HepG2 (cell line): Measurements from ENCODE around the gene MTCL1.

Source experiments
- CTCF ChIP-seq: sonication (generic); formaldehyde crosslinking; IDR thresholded peaks from 2 replicates; pipeline ENCODE4 v1.5.0; 2020; ENCODE audit warnings: mild to moderate bottlenecking, missing genetic modification reagents, moderate library complexity
- EP300 ChIP-seq, 3 experiments: sonication (generic) in 1 of 3; formaldehyde crosslinking in 1 of 3; IDR thresholded peaks; 2 replicates each; pipeline versions ENCODE4 v1.5.1 to v1.6.1; 2011 to 2020; ENCODE audit warnings: low read depth in 2 of 3, low read length in 2 of 3, borderline replicate concordance in 1 of 3, improper control_type of control experiment in 1 of 3, mild to moderate bottlenecking in 1 of 3, missing genetic modification reagents in 1 of 3, moderate library complexity in 1 of 3
- FOXK2 ChIP-seq: fragments of 450-650 bp; IDR thresholded peaks from 2 replicates; pipeline ENCODE4 v1.6.1; 2016
- HNRNPH1 ChIP-seq: fragments of 200-400 bp; formaldehyde crosslinking; optimal IDR thresholded peaks from 2 replicates; pipeline ENCODE3; 2017; ENCODE audit warnings: mild to moderate bottlenecking, low read depth, low read length
- JUND ChIP-seq: sonication (generic); formaldehyde crosslinking; IDR thresholded peaks from 2 replicates; pipeline ENCODE4 v1.8.0; 2022; ENCODE audit warnings: mild to moderate bottlenecking, missing genetic modification reagents
- RFXANK ChIP-seq: IDR thresholded peaks from 2 replicates; pipeline ENCODE4 v1.6.1; 2016
- SALL1 ChIP-seq: sonication (generic); formaldehyde crosslinking; IDR thresholded peaks from 2 replicates; pipeline ENCODE4 v1.8.0; 2022; ENCODE audit warnings: mild to moderate bottlenecking, missing genetic modification reagents
- SMC3 ChIP-seq: IDR thresholded peaks from 2 replicates; pipeline ENCODE4 v1.6.1; 2011; ENCODE audit warnings: low read length, improper control_type of control experiment
- ZNF224 ChIP-seq: sonication (generic); formaldehyde crosslinking; IDR thresholded peaks from 2 replicates; pipeline ENCODE4 v1.5.0; 2020; ENCODE audit warnings: mild to moderate bottlenecking, missing genetic modification reagents
- ZNF232 ChIP-seq: sonication (generic); formaldehyde crosslinking; IDR thresholded peaks from 2 replicates; pipeline ENCODE4 v1.4.0; 2020; ENCODE audit warnings: missing genetic modification reagents, borderline replicate concordance
- TF ChIP-seq, protein P1 (sequence below): sonication (generic); formaldehyde crosslinking; IDR thresholded peaks from 2 replicates; pipeline ENCODE4 v1.8.1; 2023; ENCODE audit warnings: missing genetic modification reagents, inconsistent platforms, borderline replicate concordance
- TF ChIP-seq, protein P2 (sequence below), 2 experiments: sonication (generic) in 1 of 2; formaldehyde crosslinking in 1 of 2; IDR thresholded peaks; 2 replicates each; pipeline versions ENCODE4 v1.4.0 to v1.6.1; 2018 to 2020; ENCODE audit warnings: missing genetic modification reagents in 2 of 2, borderline replicate concordance in 1 of 2, low read depth in 1 of 2, mild to moderate bottlenecking in 1 of 2, missing biosample characterization in 1 of 2

DNA sequence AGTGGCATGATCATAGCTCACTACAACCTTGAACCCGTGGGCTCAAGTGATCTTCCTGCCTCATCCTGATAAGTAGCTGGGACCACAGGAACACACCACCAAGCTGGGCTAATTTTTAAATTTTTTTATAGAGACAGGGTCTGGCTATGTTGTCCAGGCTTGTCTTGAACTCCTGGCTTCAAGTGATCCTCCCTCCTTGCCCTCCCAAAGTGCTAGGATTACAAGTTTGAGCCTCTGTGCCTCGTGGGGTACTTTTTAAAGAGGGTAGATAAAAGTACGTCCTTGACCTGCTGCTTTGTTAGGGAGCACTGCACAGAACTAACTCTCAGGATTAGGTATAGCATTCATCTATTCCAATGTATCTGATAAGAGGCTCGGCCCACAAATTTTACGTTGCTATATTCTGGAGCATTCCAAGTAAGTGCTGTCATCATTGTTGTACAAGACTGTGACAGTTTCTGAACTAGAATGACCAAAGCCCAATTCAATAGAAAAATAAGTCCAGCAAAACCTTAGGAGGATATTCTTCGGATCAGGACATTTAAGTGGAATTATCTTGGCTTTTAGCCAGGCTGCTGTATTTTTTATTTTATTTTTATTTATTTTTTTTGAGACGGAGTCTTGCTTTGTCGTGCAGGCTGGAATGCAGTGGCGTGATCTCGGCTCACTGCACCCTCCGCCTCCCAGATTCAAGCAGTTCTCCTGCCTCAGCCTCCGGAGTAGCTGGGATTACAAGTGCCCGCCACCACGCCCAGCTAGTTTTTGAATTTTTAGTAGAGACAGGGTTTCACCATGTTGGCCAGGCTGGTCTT is 4.1 kb downstream of the MTCL1 start:
- TF ChIP-seq ZNF224, result no peak
- TF ChIP-seq ZNF232, result no peak
- TF ChIP-seq, protein P1, sequence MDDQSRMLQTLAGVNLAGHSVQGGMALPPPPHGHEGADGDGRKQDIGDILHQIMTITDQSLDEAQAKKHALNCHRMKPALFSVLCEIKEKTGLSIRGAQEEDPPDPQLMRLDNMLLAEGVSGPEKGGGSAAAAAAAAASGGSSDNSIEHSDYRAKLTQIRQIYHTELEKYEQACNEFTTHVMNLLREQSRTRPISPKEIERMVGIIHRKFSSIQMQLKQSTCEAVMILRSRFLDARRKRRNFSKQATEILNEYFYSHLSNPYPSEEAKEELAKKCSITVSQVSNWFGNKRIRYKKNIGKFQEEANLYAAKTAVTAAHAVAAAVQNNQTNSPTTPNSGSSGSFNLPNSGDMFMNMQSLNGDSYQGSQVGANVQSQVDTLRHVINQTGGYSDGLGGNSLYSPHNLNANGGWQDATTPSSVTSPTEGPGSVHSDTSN (CRISPR knock-in tag), result no peak
- TF ChIP-seq JUND (CRISPR knock-in tag), result no peak
- no peak for TF ChIP-seq SMC3
- TF ChIP-seq RFXANK (CRISPR knock-in tag), result no peak
- TF ChIP-seq EP300 (IDR thresholded peaks at IDR 0.05; ENCODE audit: low read depth in 2 of 2, low read length in 2 of 2), result no peak
- no peak for TF ChIP-seq EP300 (CRISPR knock-in tag; IDR thresholded peaks at IDR 0.05; ENCODE audit: borderline replicate concordance)
- no peak for TF ChIP-seq CTCF (CRISPR knock-in tag)
- no peak for TF ChIP-seq SALL1
- no peak for TF ChIP-seq HNRNPH1
- TF ChIP-seq FOXK2, result no peak
- TF ChIP-seq, protein P2, sequence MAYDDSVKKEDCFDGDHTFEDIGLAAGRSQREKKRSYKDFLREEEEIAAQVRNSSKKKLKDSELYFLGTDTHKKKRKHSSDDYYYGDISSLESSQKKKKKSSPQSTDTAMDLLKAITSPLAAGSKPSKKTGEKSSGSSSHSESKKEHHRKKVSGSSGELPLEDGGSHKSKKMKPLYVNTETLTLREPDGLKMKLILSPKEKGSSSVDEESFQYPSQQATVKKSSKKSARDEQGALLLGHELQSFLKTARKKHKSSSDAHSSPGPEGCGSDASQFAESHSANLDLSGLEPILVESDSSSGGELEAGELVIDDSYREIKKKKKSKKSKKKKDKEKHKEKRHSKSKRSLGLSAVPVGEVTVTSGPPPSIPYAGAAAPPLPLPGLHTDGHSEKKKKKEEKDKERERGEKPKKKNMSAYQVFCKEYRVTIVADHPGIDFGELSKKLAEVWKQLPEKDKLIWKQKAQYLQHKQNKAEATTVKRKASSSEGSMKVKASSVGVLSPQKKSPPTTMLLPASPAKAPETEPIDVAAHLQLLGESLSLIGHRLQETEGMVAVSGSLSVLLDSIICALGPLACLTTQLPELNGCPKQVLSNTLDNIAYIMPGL (CRISPR knock-in tag; IDR thresholded peaks at IDR 0.05; ENCODE audit: borderline replicate concordance in 1 of 2, low read depth in 1 of 2), result no peak
